SK-N-MC (cell line): ENCODE data around the gene MARK3.
"Not testable (repeated sequence)": the region's sequence is repeated elsewhere in the genome, so short reads cannot be mapped to it uniquely, and the experiment has no call there.

Experiments used
- DNase-seq: peaks from one replicate; pipeline ENCODE4 v3.0.0-alpha.2; 2011; ENCODE audit warnings: low read depth, low spot score
- H3K27ac ChIP-seq: fragments of 200-600 bp; sonication (generic); 2 replicates; pipeline ENCODE4 v1.5.1; 2016; ENCODE audit warnings: mixed run types
- H3K36me3 ChIP-seq: fragments of 200-600 bp; sonication (generic); 2 replicates; pipeline ENCODE4 v1.6.1; 2017; ENCODE audit warnings: antibody characterized with exemption, low read length, mixed read lengths; ENCODE audit not compliant: insufficient read depth
- H3K4me3 ChIP-seq: fragments of 200-600 bp; sonication (generic); 2 replicates; pipeline ENCODE4 v1.5.1; 2016
- H3K9ac ChIP-seq: fragments of 200-600 bp; sonication (generic); 2 replicates; pipeline ENCODE4 v1.8.0; 2017; ENCODE audit warnings: mixed run types, mixed read lengths; ENCODE audit not compliant: insufficient read length
- H3K9me3 ChIP-seq: fragments of 200-600 bp; sonication (generic); 2 replicates; pipeline ENCODE4 v1.6.1; 2017; ENCODE audit warnings: low read depth, mild to moderate bottlenecking, antibody characterized with exemption, low read length, moderate library complexity, mixed read lengths
- EZH2 ChIP-seq: fragments of 200-600 bp; sonication (generic); IDR thresholded peaks from one replicate; pipeline ENCODE4 v1.6.1; 2017; ENCODE audit warnings: antibody characterized with exemption
- FOXP2 ChIP-seq: optimal IDR thresholded peaks from 2 replicates; pipeline ENCODE3; 2011; ENCODE audit warnings: mild to moderate bottlenecking, moderate library complexity; ENCODE audit not compliant: insufficient read depth; ENCODE audit errors: extremely low read length, control extremely low read depth
- POLR2AphosphoS5 ChIP-seq: IDR thresholded peaks from 2 replicates; pipeline ENCODE4 v1.6.1; 2012; ENCODE audit warnings: mild to moderate bottlenecking, low read depth, low read length, borderline replicate concordance

The MARK3 gene

GRCh38 chr14:103509864-103510723 is 124.9 kb downstream of the MARK3 start:
- Histone ChIP-seq H3K4me3 (no peak overlapping the region), H3K36me3 (peaks cover 30% of the 10 kb centered on the region), H3K9me3 (no peaks in the 10 kb centered on the region), H3K9ac (no peak overlapping the region), H3K27ac (no peak overlapping the region)
- DNase-seq = no peak
- no peak for TF ChIP-seq FOXP2
- no peak for TF ChIP-seq POLR2AphosphoS5
- TF ChIP-seq EZH2 = no peak

- H3K27ac ChIP-seq = no peak overlapping the region
- no peak overlapping the region for H3K9ac ChIP-seq
- DNase-seq = no peak
- 0 out of 2 replicates have a peak, but pooled peaks have one; percentile 41 for TF ChIP-seq POLR2AphosphoS5
- no peak for TF ChIP-seq EZH2
- H3K4me3 ChIP-seq = no peak overlapping the region
- H3K9me3 ChIP-seq = no peaks in the 10 kb centered on the region
- peaks cover 25% of the 10 kb centered on the region for H3K36me3 ChIP-seq
Observed at GRCh38 chr14:103510724-103511693, 125.8 kb downstream of the MARK3 start.

GRCh38 chr14:103512180-103512579 is 127.0 kb downstream of the MARK3 start:
- H3K36me3 ChIP-seq = peaks cover 25% of the 10 kb centered on the region
- DNase-seq = not testable (repeated sequence)

GRCh38 chr14:103512701-103513611 is 127.7 kb downstream of the MARK3 start:
- Histone ChIP-seq H3K27ac (peak overlapping the region; percentile 46; the same call in 1 of the 2 replicates), H3K4me3 (no peak overlapping the region), H3K9ac (no peak overlapping the region), H3K9me3 (no peaks in the 10 kb centered on the region), H3K36me3 (peaks cover 19% of the 10 kb centered on the region)
- DNase-seq = no peak
- TF ChIP-seq POLR2AphosphoS5 (no peak), EZH2 (no peak), FOXP2 (no peak)

More at GRCh38 chr14:103512180-103512579, 127.0 kb downstream of the MARK3 start:
- not testable (repeated sequence) for H3K9ac ChIP-seq, H3K9me3 ChIP-seq, H3K4me3 ChIP-seq, H3K27ac ChIP-seq

- Histone ChIP-seq H3K36me3 (peaks cover 20% of the 10 kb centered on the region), H3K9me3 (no peaks in the 10 kb centered on the region), H3K27ac (no peak overlapping the region), H3K9ac (no peak overlapping the region), H3K4me3 (no peak overlapping the region)
- no peak for DNase-seq
- TF ChIP-seq EZH2 (no peak), POLR2AphosphoS5 (no peak; the same call in 1 of the 2 replicates), FOXP2 (no peak)
Observed at GRCh38 chr14:103514596-103515421, 129.6 kb downstream of the MARK3 start.

GRCh38 chr14:103516426-103517173 is 131.4 kb downstream of the MARK3 start:
- no peak for DNase-seq
- peaks cover 20% of the 10 kb centered on the region for H3K36me3 ChIP-seq
- H3K9me3 ChIP-seq = no peaks in the 10 kb centered on the region
- H3K4me3 ChIP-seq = no peak overlapping the region
- TF ChIP-seq POLR2AphosphoS5 (no peak), FOXP2 (no peak), EZH2 (no peak)
- no peak overlapping the region for H3K9ac ChIP-seq
- peak overlapping the region; percentile 72 for H3K27ac ChIP-seq

- peaks cover 20% of the 10 kb centered on the region for H3K36me3 ChIP-seq
- H3K9ac ChIP-seq = no peak overlapping the region
- TF ChIP-seq EZH2 (no peak), POLR2AphosphoS5 (no peak; the same call in 1 of the 2 replicates), FOXP2 (no peak)
- H3K4me3 ChIP-seq = no peak overlapping the region
- H3K9me3 ChIP-seq = no peaks in the 10 kb centered on the region
- H3K27ac ChIP-seq = peak overlapping the region; percentile 72; the same call in 1 of the 2 replicates
- no peak for DNase-seq
Observed at GRCh38 chr14:103517174-103517566, 132.0 kb downstream of the MARK3 start.
